PC-3 (cell line): ENCODE data around the gene PDXK.

Experiments
- EZH2phosphoT487 ChIP-seq: fragments of 300-600 bp; sonication (generic); IDR thresholded peaks from 2 replicates; pipeline ENCODE4 v1.6.1; 2018; ENCODE audit warnings: mild to moderate bottlenecking, antibody characterized with exemption, low read length, borderline replicate concordance
- TF ChIP-seq, protein P1 (sequence below): fragments of 300-600 bp; sonication (generic); conservative IDR thresholded peaks from 2 replicates; pipeline ENCODE4 v1.5.1; 2017; ENCODE audit warnings: antibody characterized with exemption, low read depth, mild to moderate bottlenecking, low read length

- TF ChIP-seq, protein P1, sequence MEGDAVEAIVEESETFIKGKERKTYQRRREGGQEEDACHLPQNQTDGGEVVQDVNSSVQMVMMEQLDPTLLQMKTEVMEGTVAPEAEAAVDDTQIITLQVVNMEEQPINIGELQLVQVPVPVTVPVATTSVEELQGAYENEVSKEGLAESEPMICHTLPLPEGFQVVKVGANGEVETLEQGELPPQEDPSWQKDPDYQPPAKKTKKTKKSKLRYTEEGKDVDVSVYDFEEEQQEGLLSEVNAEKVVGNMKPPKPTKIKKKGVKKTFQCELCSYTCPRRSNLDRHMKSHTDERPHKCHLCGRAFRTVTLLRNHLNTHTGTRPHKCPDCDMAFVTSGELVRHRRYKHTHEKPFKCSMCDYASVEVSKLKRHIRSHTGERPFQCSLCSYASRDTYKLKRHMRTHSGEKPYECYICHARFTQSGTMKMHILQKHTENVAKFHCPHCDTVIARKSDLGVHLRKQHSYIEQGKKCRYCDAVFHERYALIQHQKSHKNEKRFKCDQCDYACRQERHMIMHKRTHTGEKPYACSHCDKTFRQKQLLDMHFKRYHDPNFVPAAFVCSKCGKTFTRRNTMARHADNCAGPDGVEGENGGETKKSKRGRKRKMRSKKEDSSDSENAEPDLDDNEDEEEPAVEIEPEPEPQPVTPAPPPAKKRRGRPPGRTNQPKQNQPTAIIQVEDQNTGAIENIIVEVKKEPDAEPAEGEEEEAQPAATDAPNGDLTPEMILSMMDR, result no peak
- TF ChIP-seq EZH2phosphoT487, result no peak
Observed at GRCh38 chr21:43753439-43753799, 34.5 kb downstream of the PDXK start.
